HK-2 (cell line): Measurements from ENCODE around the gene TNFAIP8L1.
A peak's percentile ranks its signal among the peaks of the same experiment; 100 is the strongest.

Experiments
- DNase-seq: peaks from one replicate; pipeline ENCODE4 v3.0.0-alpha.2; 2018; ENCODE audit not compliant: unreplicated experiment

The TNFAIP8L1 gene

DNA sequence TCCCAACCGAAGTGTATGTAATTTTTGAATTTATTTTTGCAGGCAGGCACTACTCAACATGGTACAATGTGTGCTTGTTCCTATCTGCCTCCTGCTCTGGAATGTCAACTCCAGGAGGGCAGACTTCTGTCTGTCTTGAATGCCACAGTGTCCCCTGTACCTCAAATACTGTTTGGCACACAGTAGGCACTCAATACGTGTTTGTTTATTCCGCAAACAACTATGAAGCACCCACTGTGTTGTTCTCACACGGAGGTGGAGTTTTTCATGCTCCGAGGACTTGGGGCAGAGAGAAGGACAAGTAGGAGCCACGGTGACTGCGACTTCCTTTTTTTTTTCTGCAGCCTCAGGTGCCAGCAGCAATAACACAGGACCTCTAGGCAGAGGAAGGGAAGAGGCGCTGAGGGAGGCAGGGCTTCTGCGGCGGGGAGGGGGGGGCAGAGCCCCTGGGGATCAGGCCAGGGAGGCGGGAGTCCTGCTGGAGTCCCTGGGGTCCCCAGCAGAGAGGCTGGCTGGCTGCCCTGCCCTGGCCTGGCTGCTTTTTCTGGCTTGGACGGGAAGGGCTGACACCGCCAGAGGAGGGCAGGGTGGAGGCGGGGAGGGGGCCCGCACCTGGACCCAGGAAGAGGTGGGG lies 29.3 kb upstream of the TNFAIP8L1 start:
- DNase-seq = no peak

- no peak for DNase-seq
These were observed 26.0 kb upstream of the TNFAIP8L1 start for GRCh38 chr19:4613254-4613751.

- DNase-seq = no peak
These were observed 21.3 kb upstream of the TNFAIP8L1 start for GRCh38 chr19:4618019-4618418.

DNA sequence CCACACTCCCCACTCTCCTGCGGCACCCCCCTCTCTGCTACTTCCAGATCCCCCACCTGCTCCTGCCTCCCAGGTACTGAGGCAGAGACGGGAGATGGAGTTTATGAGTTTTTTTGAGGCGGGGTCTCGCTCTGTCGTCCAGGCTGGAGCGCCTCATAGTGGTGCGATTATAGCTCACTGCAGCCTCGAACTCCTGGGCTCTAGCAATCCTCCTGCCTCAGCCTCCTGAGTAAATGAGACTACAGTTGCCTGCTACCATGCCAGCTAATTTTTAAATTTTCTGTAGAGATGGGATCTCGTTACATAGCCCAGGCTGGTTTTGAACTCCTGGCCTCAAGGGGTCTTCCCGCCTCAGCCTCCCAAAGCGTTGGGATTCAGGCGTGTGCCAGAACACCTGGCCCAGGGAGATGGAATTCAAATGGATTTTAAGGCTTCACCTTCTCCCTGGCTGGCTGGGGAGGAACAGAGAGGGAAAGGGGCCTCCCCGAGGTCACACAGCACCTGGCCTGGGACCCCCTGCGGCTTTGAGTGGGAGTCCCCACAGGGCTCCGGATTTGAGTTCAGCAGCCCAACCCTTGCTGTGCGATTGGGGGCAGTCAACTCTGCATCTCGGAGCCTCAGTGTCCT lies 19.5 kb upstream of the TNFAIP8L1 start:
- DNase-seq = no peak

- no peak for DNase-seq
These were observed 18.6 kb upstream of the TNFAIP8L1 start for GRCh38 chr19:4620675-4621074.

GRCh38 chr19:4622695-4623421 lies 16.5 kb upstream of the TNFAIP8L1 start:
- DNase-seq = no peak

- no peak for DNase-seq
These were observed 15.0 kb upstream of the TNFAIP8L1 start for GRCh38 chr19:4624301-4624700.

DNA sequence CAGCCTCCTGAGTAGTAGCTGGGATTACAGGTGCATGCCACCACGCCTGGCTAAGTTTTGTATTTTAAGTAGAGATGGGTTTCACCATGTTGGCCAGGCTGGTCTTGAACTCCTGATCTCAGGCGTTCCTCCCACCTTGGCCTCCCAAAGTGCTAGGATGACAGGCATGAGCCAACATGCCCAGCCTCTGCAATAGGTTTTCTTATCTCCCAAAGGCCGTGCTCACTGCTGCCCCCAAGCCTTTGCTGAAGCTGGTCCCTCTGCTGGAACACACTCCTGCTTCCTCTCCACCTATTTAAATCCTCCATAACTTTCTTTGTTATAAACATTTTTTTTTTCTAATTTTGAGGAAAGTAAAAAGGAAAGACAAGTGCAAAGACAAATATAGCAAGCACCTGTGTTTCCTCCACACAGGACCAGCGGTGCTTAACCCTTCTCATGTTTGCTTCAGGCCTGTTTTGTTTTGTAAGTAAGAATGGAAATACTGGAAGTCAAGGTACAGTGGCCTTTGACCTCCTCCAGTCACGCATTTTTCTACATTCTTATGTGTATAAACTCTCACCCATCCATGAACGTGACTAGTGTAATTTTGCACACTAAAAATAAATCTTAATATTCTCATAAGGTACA lies 14.5 kb upstream of the TNFAIP8L1 start:
- peak; percentile 20 for DNase-seq

GRCh38 chr19:4633140-4633967 lies 6.0 kb upstream of the TNFAIP8L1 start:
- DNase-seq = peak; percentile 88

DNA sequence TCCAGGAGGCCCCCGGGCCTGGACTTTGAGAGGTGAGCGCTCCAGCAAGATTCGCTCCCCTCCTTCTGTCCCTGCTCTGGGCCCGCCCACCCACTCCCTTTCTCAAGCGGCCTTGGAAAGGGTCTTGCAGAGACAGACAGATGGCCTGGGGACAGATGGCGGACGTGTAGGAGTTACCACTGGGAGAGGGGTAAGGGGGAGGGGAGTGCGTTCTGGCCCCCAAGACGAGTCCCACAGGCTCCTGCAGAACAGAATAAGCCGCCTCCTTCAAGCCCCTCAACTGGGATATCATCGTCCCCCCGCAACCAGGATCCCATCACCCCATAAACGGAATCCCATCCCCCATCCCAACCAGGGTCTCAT lies 3.6 kb upstream of the TNFAIP8L1 start:
- no peak for DNase-seq

GRCh38 chr19:4636151-4636717 lies 3.1 kb upstream of the TNFAIP8L1 start:
- DNase-seq = peak; percentile 74

GRCh38 chr19:4636761-4637160 lies 2.6 kb upstream of the TNFAIP8L1 start:
- DNase-seq = no peak

DNA sequence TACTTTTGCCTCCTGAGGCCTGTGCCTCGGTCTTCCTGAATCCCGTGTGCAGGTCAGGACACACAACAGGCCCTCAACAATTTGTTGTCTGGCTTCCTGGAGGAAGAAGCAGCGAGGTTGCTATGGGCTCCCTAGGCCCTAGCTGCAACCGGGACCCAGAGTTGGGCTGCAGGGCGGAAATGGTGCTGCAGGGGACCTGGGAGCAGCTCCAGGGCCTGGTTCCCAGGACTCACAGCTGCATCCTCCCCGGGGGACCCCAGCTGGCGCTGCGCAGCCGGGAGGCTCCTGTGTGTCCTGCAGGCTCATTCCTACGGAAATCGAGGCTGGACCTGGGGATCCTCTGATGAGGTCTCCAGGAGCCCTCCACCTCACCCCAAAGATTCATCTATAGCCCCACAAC lies 999 bp upstream of the TNFAIP8L1 start:
- DNase-seq = no peak

- DNase-seq = no peak
These were observed 373 bp downstream of the TNFAIP8L1 start for GRCh38 chr19:4639531-4640246.

- no peak for DNase-seq
These were observed 1.1 kb downstream of the TNFAIP8L1 start for GRCh38 chr19:4640247-4641000.

GRCh38 chr19:4641132-4641531 lies 1.8 kb downstream of the TNFAIP8L1 start:
- DNase-seq = no peak

DNA sequence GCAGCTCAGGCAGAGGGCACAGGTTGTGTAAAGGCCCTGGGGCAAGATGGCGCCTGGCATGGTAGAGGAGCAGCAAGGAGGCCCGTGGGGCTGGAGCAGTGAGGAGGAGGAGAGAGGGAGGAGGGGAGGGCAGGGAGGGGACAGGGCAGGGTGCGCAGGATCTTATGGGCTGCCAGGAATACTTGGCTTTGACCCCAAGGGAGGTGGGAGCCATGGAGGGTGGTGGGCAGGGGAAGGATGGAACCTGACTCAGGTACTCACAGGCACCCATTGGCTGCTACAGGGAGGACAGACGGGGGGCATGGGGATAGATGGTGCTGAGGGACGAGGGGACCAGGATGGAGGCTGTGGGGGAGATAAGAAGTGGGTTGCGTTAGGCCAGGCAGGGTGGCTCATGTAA lies 3.3 kb downstream of the TNFAIP8L1 start:
- DNase-seq = no peak

DNA sequence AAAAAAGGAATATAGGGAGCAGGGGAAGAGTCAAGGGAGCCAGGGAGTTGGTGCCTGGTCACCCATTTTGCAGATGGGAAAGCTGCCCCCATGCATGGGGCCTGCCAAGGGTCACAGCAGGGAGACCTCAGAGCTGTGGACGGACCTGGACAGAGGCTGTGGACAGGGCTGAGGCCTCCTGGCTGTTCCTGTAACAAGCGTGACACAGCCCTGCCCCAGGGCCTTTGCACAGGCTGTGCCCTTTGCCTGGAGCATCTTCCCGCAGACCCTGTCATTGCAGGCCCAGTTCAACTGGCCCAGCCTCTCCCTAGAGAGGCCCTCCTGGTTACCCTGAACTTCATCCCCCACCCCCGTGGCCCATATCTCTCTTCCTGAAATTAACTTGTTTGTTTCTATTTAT lies 6.4 kb downstream of the TNFAIP8L1 start:
- DNase-seq = no peak

DNA sequence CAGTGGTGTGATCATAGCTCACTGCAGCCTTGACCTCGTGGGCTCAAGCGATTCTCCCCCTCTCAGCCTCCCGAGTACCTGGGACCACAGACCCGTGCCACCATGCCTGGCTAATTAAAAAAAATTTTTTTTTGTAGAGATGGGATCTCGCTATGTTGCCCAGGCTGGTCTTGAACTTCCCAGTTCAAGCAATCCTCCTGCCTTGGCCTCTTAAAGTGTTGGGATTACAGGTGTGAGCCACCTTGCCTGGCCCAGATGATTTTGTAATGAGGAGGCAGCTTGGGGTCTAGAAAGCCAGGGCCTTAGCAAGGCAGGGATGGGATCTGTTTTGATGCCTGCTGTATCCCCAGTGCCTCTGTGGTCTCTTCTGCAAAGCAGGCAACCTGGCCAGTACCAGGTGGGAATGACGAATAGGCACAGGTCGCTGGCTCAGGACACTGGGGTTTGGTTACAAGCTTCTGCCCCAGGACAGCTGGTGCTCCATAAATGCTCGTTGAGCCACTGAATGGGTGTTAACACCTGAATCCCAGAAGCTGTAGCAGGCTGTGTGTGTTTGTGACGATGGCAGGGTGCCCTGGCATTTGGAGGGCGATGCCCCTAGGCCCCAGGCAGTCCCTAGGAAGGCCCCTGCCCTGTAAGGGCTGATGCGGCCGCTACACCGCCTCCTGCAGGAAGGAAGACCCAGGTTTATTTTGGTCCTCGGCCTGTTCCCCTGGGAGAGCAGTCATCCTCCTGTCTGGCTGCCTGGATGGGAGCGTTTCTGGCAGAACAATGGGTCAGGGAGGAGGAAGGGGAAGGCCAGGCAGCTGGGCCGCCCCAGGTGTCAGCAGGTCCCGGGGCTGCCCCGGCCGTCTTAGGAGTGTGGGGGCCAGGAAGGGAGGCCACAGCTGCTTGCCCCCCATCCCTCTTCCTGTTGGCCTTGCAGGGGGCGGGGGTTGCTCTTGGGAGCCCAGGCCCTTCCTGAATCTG lies 8.6 kb downstream of the TNFAIP8L1 start:
- DNase-seq = no peak
